Measurements from ENCODE around the gene TXNDC17.
"Not testable (repeated sequence)": the region's sequence is repeated elsewhere in the genome, so short reads cannot be mapped to it uniquely, and the experiment has no call there.

DNA sequence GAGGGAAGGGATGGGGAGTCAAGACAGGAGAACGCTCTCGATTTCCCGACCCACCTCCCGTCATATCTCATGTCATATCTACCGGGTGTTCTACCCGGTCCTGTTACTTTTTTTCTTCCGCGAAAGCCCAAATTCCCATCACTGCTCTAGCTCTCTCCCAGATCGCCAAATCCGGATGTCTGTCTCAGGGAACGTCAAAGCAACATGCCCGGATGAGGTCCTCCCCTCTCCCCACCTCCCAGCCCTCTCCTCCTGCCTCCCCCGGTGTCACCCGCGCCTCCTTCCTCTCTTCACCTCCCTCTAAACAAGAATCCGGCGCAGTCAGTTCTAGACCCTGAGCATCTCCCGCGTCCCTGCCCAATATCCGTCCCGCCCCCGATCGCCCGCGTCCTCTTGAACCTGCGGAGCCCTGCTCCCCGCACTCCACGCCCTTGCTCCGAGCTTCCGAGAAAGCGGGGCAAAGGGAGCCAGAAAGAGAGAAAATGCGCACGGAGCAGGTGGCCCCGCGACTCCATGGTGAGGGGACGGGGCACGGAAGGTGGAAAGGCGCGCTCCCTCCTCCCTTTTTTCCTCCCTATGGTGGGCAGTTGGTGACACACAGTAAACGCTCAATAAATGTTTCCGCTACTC is 15.0 kb downstream of the TXNDC17 start:
- TF ChIP-seq CTCF, POLR2A (IDR thresholded peaks at IDR 0.05): not testable (repeated sequence)

Measured in testis (tissue), 2 donors.